K562 (cell line): ENCODE data around the gene ETHE1. TPM values are rescaled to one million over a fixed set of nuclear protein-coding genes. Genes with fewer than 3 reads are reported as not detected.

Experiments
- ATAC-seq: fragments of 200-7000 bp; cut with Tn5 transposase; 3 replicates; pipeline ENCODE4 v1.9.1; 2020; ENCODE audit warnings: moderate library complexity
- BruUV-seq: library from RNA; stranded (reverse); fragments of 400-500 nt; replicated peaks from 2 replicates; lab custom pipeline; 2021; lab: Mats Ljungman, UMichigan
- CTCF ChIA-PET: fragments of 300-600 bp; formaldehyde crosslinking; extraction: SDS; loops from one replicate; lab custom pipeline; 2021; ENCODE audit warnings: low intra/inter-chr PET ratio; lab: Yijun Ruan, JAX
- POLR2A ChIA-PET: fragments of 300-600, 350-650 bp; sonication (Branson Sonifier 250); formaldehyde crosslinking; extraction: SDS; loops from one replicate; lab custom pipeline; 2021; ENCODE audit warnings: antibody characterized with exemption, inconsistent platforms; lab: Yijun Ruan, JAX
- DNase-seq, 4 experiments: peaks; one replicate each; pipeline versions ENCODE4 v3.0.0 to v3.0.0-alpha.2; 2011 to 2018; ENCODE audit warnings: low spot score in 3 of 4, mixed read lengths in 3 of 4; ENCODE audit errors: extremely low read depth in 1 of 4
- FAIRE-seq: peaks from 2 replicates; lab custom pipeline; 2011; peaks lifted over from hg19 to GRCh38; lab: Jason Lieb, UNC
- H2AFZ ChIP-seq: 2 replicates; pipeline ENCODE4 v1.6.0; 2011; ENCODE audit warnings: low read depth, low read length, control low read depth, inconsistent platforms
- H3K27ac ChIP-seq: fragments of 200-600 bp; 3 replicates; pipeline ENCODE4 v1.8.0; 2011; ENCODE audit warnings: low read depth, mild to moderate bottlenecking, control low read depth, inconsistent platforms, low read length, moderate library complexity, mixed read lengths; ENCODE audit errors: extremely low read depth
- H3K27me3 ChIP-seq, 2 experiments: fragments of 300-600 bp in 1 of 2; 2 replicates in 1 of 2; 3 replicates in 1 of 2; pipeline versions ENCODE4 v1.6.0 to v1.8.0; 2011; ENCODE audit warnings: inconsistent platforms in 2 of 2, low read length in 2 of 2, mild to moderate bottlenecking in 1 of 2, mixed read lengths in 1 of 2, moderate library complexity in 1 of 2; ENCODE audit not compliant: control insufficient read depth in 2 of 2, insufficient read depth in 2 of 2
- H3K36me3 ChIP-seq: fragments of 300-600 bp; 3 replicates; pipeline ENCODE4 v1.8.0; 2011; ENCODE audit warnings: mild to moderate bottlenecking, low read length, inconsistent platforms; ENCODE audit not compliant: control insufficient read depth, insufficient read depth
- H3K4me1 ChIP-seq, 2 experiments: fragments of 200-600 bp in 1 of 2; replicated peaks in 1 of 2; 2 replicates in 1 of 2; 3 replicates in 1 of 2; pipeline versions ENCODE4 v1.5.1 to v1.8.0; 2011; ENCODE audit warnings: inconsistent platforms in 2 of 2, low read length in 2 of 2, mild to moderate bottlenecking in 1 of 2, mixed read lengths in 1 of 2, moderate library complexity in 1 of 2; ENCODE audit not compliant: control insufficient read depth in 2 of 2, insufficient read depth in 2 of 2
- H3K4me2 ChIP-seq: 2 replicates; pipeline ENCODE4 v1.6.1; 2011; ENCODE audit warnings: low read length, control low read depth, inconsistent platforms, mixed read lengths; ENCODE audit not compliant: insufficient read depth
- H3K4me3 ChIP-seq: fragments of 200-600 bp; sonication (generic), shearing (Covaris generic); 2 replicates; pipeline ENCODE4 v1.5.1; 2016; ENCODE audit warnings: control low read depth, inconsistent platforms
- H3K79me2 ChIP-seq: fragments of 200-600 bp; 3 replicates; pipeline ENCODE4 v1.8.0; 2011; ENCODE audit warnings: low read length, inconsistent platforms; ENCODE audit not compliant: control insufficient read depth, insufficient read depth
- H3K9ac ChIP-seq, 2 experiments: 2 replicates each; pipeline versions ENCODE4 v1.6.0 to v1.6.1; 2011; ENCODE audit warnings: low read depth in 2 of 2, low read length in 2 of 2, control low read depth in 1 of 2, inconsistent platforms in 1 of 2, mild to moderate bottlenecking in 1 of 2, mixed read lengths in 1 of 2; ENCODE audit not compliant: insufficient read depth in 1 of 2
- H3K9me1 ChIP-seq: one replicate; pipeline ENCODE4 v1.6.0; 2011; ENCODE audit warnings: inconsistent platforms, mild to moderate bottlenecking, low read length, moderate library complexity; ENCODE audit not compliant: control insufficient read depth, insufficient read depth
- H3K9me3 ChIP-seq: replicated peaks from 2 replicates; pipeline ENCODE4 v1.5.1; 2011; ENCODE audit warnings: low read depth, low read length, inconsistent platforms; ENCODE audit not compliant: control insufficient read depth, insufficient read depth
- H4K20me1 ChIP-seq: replicated peaks from 2 replicates; pipeline ENCODE4 v1.6.1; 2011; ENCODE audit warnings: low read length, inconsistent platforms, mixed read lengths; ENCODE audit not compliant: control insufficient read depth, insufficient read depth
- BDP1 ChIP-seq: IDR thresholded peaks from 3 replicates; pipeline ENCODE4 v1.6.1; 2011; ENCODE audit not compliant: insufficient read length, insufficient read depth
- CREBBP ChIP-seq: IDR thresholded peaks from one replicate; pipeline ENCODE4 v1.6.1; 2012; ENCODE audit warnings: low read depth, mild to moderate bottlenecking, control low read depth, inconsistent platforms, low read length
- EWSR1 ChIP-seq: fragments of 450-650 bp; IDR thresholded peaks from 2 replicates; pipeline ENCODE4 v1.6.1; 2018; ENCODE audit warnings: borderline replicate concordance, mild to moderate bottlenecking, low read depth, moderate library complexity; ENCODE audit not compliant: partially characterized antibody
- FOS ChIP-seq: IDR thresholded peaks from 3 replicates; pipeline ENCODE4 v1.6.1; 2011; ENCODE audit not compliant: insufficient read length; ENCODE audit errors: extremely low read depth
- FOXJ2 ChIP-seq: fragments of 200-800 bp; sonication (Bioruptor generic); IDR thresholded peaks from 2 replicates; pipeline ENCODE4 v1.6.1; 2016; ENCODE audit warnings: missing genetic modification characterization, missing compliant biosample characterization
- HMG20A ChIP-seq: fragments of 450-650 bp; formaldehyde crosslinking; conservative IDR thresholded peaks from 2 replicates; pipeline ENCODE4 v1.4.0; 2020; ENCODE audit warnings: mild to moderate bottlenecking, mixed read lengths
- ID3 ChIP-seq, 2 experiments: fragments of 250-450 bp in 1 of 2; fragments of 450-650 bp in 1 of 2; sonication (Bioruptor Pico) in 1 of 2; IDR thresholded peaks; 2 replicates each; pipeline versions ENCODE4 v1.6.1 to v1.8.0; 2016 to 2021; ENCODE audit warnings: mild to moderate bottlenecking in 2 of 2, moderate library complexity in 2 of 2, missing compliant biosample characterization in 1 of 2, missing genetic modification characterization in 1 of 2
- MAZ ChIP-seq, 2 experiments: fragments of 450-650 bp in 1 of 2; sonication (generic) in 1 of 2; formaldehyde crosslinking; IDR thresholded peaks in 1 of 2; conservative IDR thresholded peaks in 1 of 2; 2 replicates each; pipeline versions ENCODE4 v1.4.0 to v1.5.0; 2020; ENCODE audit warnings: mild to moderate bottlenecking in 1 of 2, missing genetic modification reagents in 1 of 2
- SNRNP70 ChIP-seq: fragments of 200-400 bp; formaldehyde crosslinking; optimal IDR thresholded peaks from 2 replicates; pipeline ENCODE3; 2017; ENCODE audit warnings: low read depth, low read length
- SOX6 ChIP-seq: fragments of 450-650 bp; IDR thresholded peaks from 2 replicates; pipeline ENCODE4 v1.6.1; 2014; ENCODE audit warnings: mild to moderate bottlenecking
- SRF ChIP-seq, 2 experiments: fragments of 250-450, 450-650 bp in 1 of 2; sonication (Bioruptor Pico) in 1 of 2; sonication (generic) in 1 of 2; formaldehyde crosslinking; IDR thresholded peaks; 2 replicates each; pipeline versions ENCODE4 v1.5.0 to v1.5.1; 2020 to 2022; ENCODE audit warnings: mild to moderate bottlenecking in 1 of 2, missing genetic modification reagents in 1 of 2
- UBTF ChIP-seq, 2 experiments: IDR thresholded peaks; 2 replicates each; pipeline ENCODE4 v1.6.1; 2012; ENCODE audit warnings: improper control_type of control experiment in 2 of 2, low read depth in 2 of 2, low read length in 2 of 2, borderline replicate concordance in 1 of 2
- ZKSCAN1 ChIP-seq: fragments of 150-350 bp; IDR thresholded peaks from 2 replicates; pipeline ENCODE4 v1.6.1; 2016; ENCODE audit warnings: low read depth, low read length
- ZNF444 ChIP-seq: fragments of 250-450 bp; sonication (Bioruptor Pico); IDR thresholded peaks from 2 replicates; pipeline ENCODE4 v1.4.0; 2020; ENCODE audit warnings: mild to moderate bottlenecking, moderate library complexity
- ZNF511 ChIP-seq: sonication (generic); formaldehyde crosslinking; IDR thresholded peaks from 2 replicates; pipeline ENCODE4 v1.8.0; 2022; ENCODE audit warnings: mild to moderate bottlenecking, missing genetic modification reagents
- WGBS: fragments of 100-300 bp; shearing (Covaris generic); methylation state at CpG from one replicate; pipeline ENCODE4 v1.1.6; 2016; ENCODE audit warnings: low coverage, mixed read lengths; ENCODE audit not compliant: insufficient coverage; ENCODE audit errors: missing lambda C conversion rate; 5-methylcytosine and 5-hydroxymethylcytosine counted together
- in situ Hi-C: fragments of 300-500 bp; cut with MboI; formaldehyde crosslinking; loops from 4 replicates; pipeline ENCODE4 v1.15.0; 2018; ENCODE audit warnings: inconsistent platforms, mixed read lengths
- intact Hi-C: fragments of 100-400 bp; cut with micrococcal nuclease; formaldehyde crosslinking; loops from 2 replicates; pipeline ENCODE4 v1.14.2; 2022
- polyA plus RNA-seq, 8 experiments: library from polyadenylated mRNA; depleted of rRNA in 4 of 8; stranded (reverse) in 5 of 8; unstranded in 3 of 8; fragments of >200 nt; fragmentation: Nextera tagmentation in 2 of 8; fragmentation: Illumina TruSeq in 1 of 8; extraction: Ambion mirVana in 2 of 8; extraction: Trizol in 1 of 8; gene quantifications; 2 replicates each; pipeline versions ENCODE4 v1.2.1 to v1.2.3, GENCODE V29; 2011 to 2014; ENCODE audit warnings: inconsistent platforms in 1 of 8, missing spikeins in 1 of 8
- total RNA-seq, 7 experiments: library from RNA; depleted of rRNA in 6 of 7; stranded (reverse); fragments of >200 nt in 6 of 7; fragmentation: Illumina TruSeq in 2 of 7; extraction: Trizol in 2 of 7; gene quantifications; 2 replicates each; pipeline versions ENCODE4 v1.2.1 to v1.2.3, GENCODE V29; 2011 to 2021; ENCODE audit warnings: low replicate concordance in 1 of 7

Gene ETHE1
- total and polyA plus RNA-seq, 9 of the 15 experiments (the other 6 are each of a cell fraction or from before 2014, with no cell fraction given), result 2.9 to 21.0 (median 10.2) TPM

GRCh38 chr19:43518051-43518450, 8.9 kb downstream of the ETHE1 start:
- no peak overlapping the region for H3K9ac ChIP-seq
- no peak overlapping the region for H3K4me3 ChIP-seq
- H3K27ac ChIP-seq, result no peak overlapping the region
- DNase-seq (no peak), ATAC-seq (no peak), FAIRE-seq (no peak)
- H4K20me1 ChIP-seq, result no peaks in the 10 kb centered on the region
- no peaks in the 10 kb centered on the region; a peak in 3 of 5 replicates for H3K4me1 ChIP-seq
- TF ChIP-seq MAZ (CRISPR knock-in tag; conservative IDR thresholded peaks at IDR 0.05 in 1 of 2, IDR thresholded peaks at IDR 0.05 in 1 of 2) (no peak), ZKSCAN1 (no peak), UBTF (IDR thresholded peaks at IDR 0.05; ENCODE audit: borderline replicate concordance in 1 of 2, low read depth in 2 of 2, low read length in 2 of 2) (no peak), SNRNP70 (no peak), ZNF444 (CRISPR knock-in tag) (no peak), FOS (no peak), ID3 (CRISPR knock-in tag; IDR thresholded peaks at IDR 0.05) (no peak), ID3 (tag; IDR thresholded peaks at IDR 0.05) (no peak), EWSR1 (no peak), SRF (CRISPR knock-in tag; IDR thresholded peaks at IDR 0.05) (no peak), BDP1 (no peak), ZNF511 (CRISPR knock-in tag) (no peak), SOX6 (no peak), CREBBP (no peak), FOXJ2 (tag) (no peak), HMG20A (CRISPR knock-in tag) (no peak)
- H2AFZ ChIP-seq, result no peak overlapping the region
- ChIA-PET CTCF (interaction anchor here (0.6 to 3.0 kb wide), 4 partner anchors 15 to 85 kb away, joined by 5 to 50 read pairs (median 16); no protein-coding TSS in a partner anchor), POLR2A (no interaction called here)
- no peak overlapping the region for H3K4me2 ChIP-seq
- no peaks in the 10 kb centered on the region for H3K36me3 ChIP-seq
- 23% methylated on average over 4 of the region's 4 CpGs for WGBS
- no peaks in the 10 kb centered on the region for H3K9me1 ChIP-seq
- H3K27me3 ChIP-seq, result no peaks in the 10 kb centered on the region
- intact Hi-C loops (no loop called here), in situ Hi-C loops (loop anchor here (5.0 kb wide), 1 partner anchor 71 kb away; no protein-coding TSS in a partner anchor)
- no TSS peak for BruUV-seq
- no peaks in the 10 kb centered on the region for H3K9me3 ChIP-seq
- no peaks in the 10 kb centered on the region for H3K79me2 ChIP-seq
